ENCODE data around the gene GLCE.

GRCh38 chr15:69148465-69148864 is 12.0 kb upstream of the GLCE start:
- TF ChIP-seq POLR2AphosphoS5 (IDR thresholded peaks at IDR 0.05; ENCODE audit: low read depth, low read length): no peak
- TF ChIP-seq SIN3A (IDR thresholded peaks at IDR 0.05; ENCODE audit: borderline replicate concordance, insufficient read depth, low read depth, low read length): no peak
- TF ChIP-seq CTCF (IDR thresholded peaks at IDR 0.05): no peak
- TF ChIP-seq REST (IDR thresholded peaks at IDR 0.05; ENCODE audit: insufficient read depth in 1 of 2, low read depth in 2 of 2, low read length in 1 of 2): no peak
